Measurements from ENCODE around the gene CANX. TPM values are rescaled to one million over a fixed set of nuclear protein-coding genes. Genes with fewer than 3 reads are reported as not detected.
"Not testable (repeated sequence)": the region's sequence is repeated elsewhere in the genome, so short reads cannot be mapped to it uniquely, and the experiment has no call there.

CANX gene
- total and polyA plus RNA-seq, 12 donors, result 90.9 to 659 (median 463) TPM

GRCh38 chr5:179694561-179694960, 4.2 kb upstream of the CANX start:
- Histone ChIP-seq H3K4me1 (peaks cover 0 to 17% (median 9%) of the 10 kb centered on the region in 9 donors), H3K4me3 (no peak overlapping the region), H3K36me3 (no peaks in the 10 kb centered on the region), H3K27me3 (no peaks in the 10 kb centered on the region), H3K9me3 (no peaks in the 10 kb centered on the region), H3K27ac (no peak overlapping the region)
- no peak for ATAC-seq
- no peak for TF ChIP-seq CTCF (IDR thresholded peaks at IDR 0.05)
- 90 to 96% methylated on average over 6 of the region's 6 CpGs for WGBS, 2 donors
- DNase-seq, result no peak
- intact Hi-C loops (cut with DNase I), result no loop called here

DNA sequence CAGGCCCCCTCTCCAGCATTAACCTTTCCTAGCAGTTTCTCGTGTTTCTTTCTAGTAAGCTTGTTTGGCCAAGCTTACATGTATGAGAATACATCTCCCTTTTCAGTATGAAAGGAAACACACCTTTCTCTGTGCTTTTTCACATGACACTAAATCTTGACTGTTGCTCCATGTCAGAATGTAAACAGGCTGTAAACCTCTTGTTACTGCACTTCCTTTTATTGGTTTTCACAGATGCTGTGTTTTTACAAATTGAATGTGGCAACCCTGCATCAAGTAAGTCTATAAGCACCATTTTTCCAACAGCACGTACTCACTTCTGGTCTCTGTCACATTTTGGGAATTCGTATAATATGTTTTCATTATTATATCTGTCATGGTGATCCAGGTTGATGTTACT, 2.2 kb upstream of the CANX start:
- H3K9me3 ChIP-seq, result no peaks in the 10 kb centered on the region
- ATAC-seq (no peak), DNase-seq (no peak)
- no peaks in the 10 kb centered on the region for H3K27me3 ChIP-seq
- peaks cover 0 to 6% (median 0%) of the 10 kb centered on the region in 9 donors for H3K36me3 ChIP-seq
- no peak overlapping the region for H3K4me3 ChIP-seq
- intact Hi-C loops (cut with DNase I), result loop anchor here in 1 of 10 donors (5.0 kb wide), 1 partner anchor 36 kb away; the partner anchor contains the start of gene MAML1
- peaks cover 4 to 37% (median 25%) of the 10 kb centered on the region in 9 donors for H3K4me1 ChIP-seq
- H3K27ac ChIP-seq, result no peak overlapping the region
- TF ChIP-seq CTCF (IDR thresholded peaks at IDR 0.05), result no peak
- WGBS, 2 donors, result 97 to 98% methylated on average over 3 of the region's 3 CpGs

DNA sequence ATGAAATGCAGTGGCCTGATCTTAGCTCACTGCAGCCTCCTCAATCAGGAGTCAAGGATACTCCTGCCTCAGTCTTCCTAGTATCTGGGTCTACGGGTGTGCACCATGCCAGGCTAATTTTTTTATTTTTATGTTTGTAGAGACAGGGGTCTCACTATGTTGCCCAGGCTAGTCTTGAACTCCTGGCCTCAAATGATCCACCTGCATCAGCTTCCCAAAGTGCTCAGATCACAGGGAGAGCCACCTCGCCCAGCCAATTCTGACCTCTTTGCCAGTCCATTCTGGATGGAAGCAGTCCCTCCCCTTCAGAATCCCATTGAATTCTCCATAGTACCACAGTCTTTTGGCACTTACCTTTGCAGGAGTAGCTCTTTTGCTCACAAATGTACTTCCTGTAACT, 1.7 kb upstream of the CANX start:
- H3K4me1 ChIP-seq, result peaks cover 4 to 43% (median 30%) of the 10 kb centered on the region in 9 donors
- WGBS, 2 donors, result 98% methylated on average over 2 of the region's 2 CpGs
- no peak for TF ChIP-seq CTCF (IDR thresholded peaks at IDR 0.05)
- peaks cover 0 to 9% (median 0%) of the 10 kb centered on the region in 9 donors for H3K36me3 ChIP-seq
- ATAC-seq, result no peak
- DNase-seq, result no peak
- no peaks in the 10 kb centered on the region for H3K27me3 ChIP-seq
- peak overlapping the region in 9 of 10 donors; percentile 85 to 100 (median 98) for H3K27ac ChIP-seq
- peak overlapping the region in 3 of 10 donors; percentile 79 to 99 (median 88) for H3K4me3 ChIP-seq
- intact Hi-C loops (cut with DNase I), result loop anchor here in 1 of 10 donors (5.0 kb wide), 1 partner anchor 35 kb away; the partner anchor contains the start of gene MAML1
- H3K9me3 ChIP-seq, result no peaks in the 10 kb centered on the region

DNA sequence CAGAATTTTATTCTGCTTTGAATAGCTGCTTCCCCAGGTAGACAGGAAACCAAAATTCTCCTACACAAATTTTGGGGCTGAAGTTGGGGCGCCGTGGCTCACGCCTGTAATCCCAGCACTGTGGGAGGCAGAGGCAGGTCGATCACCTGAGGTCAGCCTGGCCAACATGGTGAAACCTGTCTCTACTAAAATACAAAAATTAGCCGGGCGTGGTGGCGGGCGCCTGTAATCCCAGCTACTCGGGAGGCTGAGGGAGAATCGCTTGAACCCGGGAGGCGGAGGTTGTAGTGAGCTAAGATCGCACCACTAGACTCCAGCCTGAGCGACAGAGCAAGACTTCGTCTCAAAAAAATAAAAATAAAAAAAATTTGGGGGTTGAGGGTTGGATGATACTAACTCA, 1.2 kb upstream of the CANX start:
- H3K4me1 ChIP-seq, result peaks cover 4 to 47% (median 35%) of the 10 kb centered on the region in 9 donors
- intact Hi-C loops (cut with DNase I), result loop anchor here in 1 of 10 donors (5.0 kb wide), 1 partner anchor 35 kb away; the partner anchor contains the start of gene MAML1
- 96 to 97% methylated on average over 15 of the region's 15 CpGs for WGBS, 2 donors

More for the DNA sequence above, 1.2 kb upstream of the CANX start:
- DNase-seq, ATAC-seq, H3K9me3 ChIP-seq, H3K27me3 ChIP-seq: not testable (repeated sequence)
- peak overlapping the region in 9 of 10 donors; percentile 53 to 99 (median 89) for H3K4me3 ChIP-seq
- peak overlapping the region; percentile 85 to 100 (median 97) for H3K27ac ChIP-seq
- peaks cover 0 to 11% (median 0%) of the 10 kb centered on the region in 9 donors for H3K36me3 ChIP-seq
